NCI-H1436 (cell line): ENCODE results near the gene CRB3.
"Not testable (repeated sequence)": the region's sequence is repeated elsewhere in the genome, so short reads cannot be mapped to it uniquely, and the experiment has no call there.

Experiments
- DNase-seq: peaks from one replicate; lab custom pipeline; 2025; lab: John Stamatoyannopoulos, UW

The CRB3 gene

DNA sequence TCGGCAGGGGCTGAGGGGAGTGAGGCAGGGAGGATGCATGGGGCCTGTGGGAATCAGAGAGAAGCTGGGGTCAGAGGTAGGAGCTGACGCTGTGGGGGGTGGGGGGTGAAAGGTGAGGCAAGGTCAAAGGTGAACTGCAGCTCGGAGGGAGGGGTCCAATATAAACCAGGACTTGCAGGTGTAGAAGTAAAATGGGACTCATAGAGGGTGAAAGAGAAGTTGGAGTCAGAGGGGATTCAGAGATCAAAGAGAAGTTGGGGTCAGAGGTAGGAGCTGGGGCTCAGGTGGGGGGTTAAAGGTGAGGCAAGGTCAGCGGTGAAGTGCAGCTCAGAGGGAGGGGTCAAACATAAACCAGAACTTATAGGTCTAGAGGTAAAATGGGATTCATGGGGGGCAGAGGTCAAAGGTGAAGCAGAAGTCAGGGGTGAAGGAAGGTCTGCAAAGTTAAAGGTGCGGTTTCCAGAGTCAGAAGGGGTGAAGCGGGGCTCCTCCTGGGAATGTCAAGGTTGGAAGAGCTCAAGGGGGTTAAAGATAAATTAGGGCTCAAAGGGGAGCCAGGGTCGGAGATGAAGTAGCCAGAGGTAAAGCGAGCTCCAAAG, 30.5 kb downstream of the CRB3 start:
- DNase-seq: no peak

DNA sequence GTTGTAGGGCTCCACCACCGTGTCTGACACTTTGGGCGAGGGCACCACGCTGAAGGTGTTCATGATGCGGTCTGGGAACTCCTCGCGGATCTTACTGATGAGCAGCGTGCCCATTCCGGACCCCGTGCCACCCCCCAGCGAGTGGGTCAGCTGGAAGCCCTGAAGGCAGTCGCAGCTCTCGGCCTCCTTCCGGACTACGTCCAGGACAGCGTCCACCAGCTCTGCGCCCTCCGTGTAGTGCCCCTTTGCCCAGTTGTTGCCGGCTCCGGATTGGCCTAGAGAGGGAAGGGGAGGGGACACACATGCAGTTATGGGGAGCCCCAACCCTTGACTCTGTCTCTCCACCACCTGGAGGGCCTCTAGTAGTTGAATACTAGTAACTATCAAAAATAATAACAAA, 31.9 kb downstream of the CRB3 start:
- no peak for DNase-seq

DNA sequence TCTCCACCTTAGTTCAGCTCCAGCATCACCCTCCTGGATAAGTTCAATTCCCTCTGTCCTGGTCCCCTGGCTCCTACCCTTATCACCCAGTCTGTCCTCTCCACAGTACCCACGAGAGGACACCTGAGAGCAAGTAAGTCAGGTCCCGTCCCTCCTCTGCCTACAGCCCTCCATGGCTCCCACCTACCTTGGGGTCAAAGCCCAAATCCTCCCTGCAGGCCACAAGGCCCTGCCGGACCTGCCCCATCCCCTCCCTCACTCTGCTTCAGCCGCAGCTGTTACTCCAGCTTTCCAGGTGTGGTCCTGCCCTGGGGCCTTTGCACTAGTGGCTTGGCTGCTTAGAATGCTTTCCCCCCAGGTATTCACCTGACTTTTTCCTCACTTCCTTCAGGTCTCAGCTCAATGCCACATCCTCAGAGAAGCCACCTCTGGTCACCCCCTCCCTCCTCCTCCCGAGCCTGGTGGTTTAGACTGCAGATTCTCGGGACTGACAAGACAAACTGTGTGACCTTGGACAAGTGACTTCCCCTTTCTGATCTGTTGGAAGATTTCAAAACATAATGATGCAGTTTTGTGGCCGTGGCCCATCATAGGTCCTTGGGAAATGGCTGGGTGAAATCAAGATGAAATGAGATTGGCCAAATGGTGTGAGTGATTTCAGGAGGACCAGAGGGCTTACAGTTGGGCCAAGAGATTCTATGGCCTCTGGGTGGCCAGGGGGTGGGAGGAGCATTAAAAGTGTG, 34.4 kb downstream of the CRB3 start:
- DNase-seq: no peak

DNA sequence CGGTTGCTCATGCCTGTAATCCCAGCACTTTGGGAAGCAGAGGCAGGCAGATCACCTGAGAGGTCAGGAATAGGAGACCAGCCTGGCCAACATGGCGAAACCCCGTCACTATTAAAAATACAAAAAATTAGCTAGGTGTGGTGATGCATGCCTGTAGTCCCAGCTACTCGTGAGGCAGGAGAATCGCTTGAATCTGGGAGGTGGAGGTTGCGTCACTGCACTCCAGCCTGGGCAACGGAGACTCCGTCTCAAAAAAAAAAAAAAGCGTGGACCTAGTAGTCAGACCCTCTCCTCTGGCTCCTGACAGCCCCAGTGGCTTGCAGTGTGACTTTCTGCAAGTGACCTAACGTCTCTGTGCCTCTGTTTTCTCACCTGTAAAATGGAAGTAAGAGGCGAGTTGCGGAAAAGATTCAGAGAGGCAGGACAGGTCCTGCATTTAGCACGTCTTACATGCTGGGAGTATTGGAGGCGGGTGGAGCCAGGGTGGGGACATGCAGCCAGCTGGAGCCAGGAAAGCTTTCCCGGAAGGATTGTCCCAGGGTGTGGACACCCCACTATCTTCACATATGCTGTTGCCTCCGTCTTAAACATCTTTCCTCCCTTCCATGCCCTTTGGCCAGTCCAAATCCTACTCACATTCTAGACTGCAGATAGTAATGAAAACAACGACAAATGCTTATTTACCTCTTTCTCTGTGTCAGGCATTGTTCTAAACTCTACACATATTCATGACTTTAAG, 35.1 kb downstream of the CRB3 start:
- DNase-seq: no peak

DNA sequence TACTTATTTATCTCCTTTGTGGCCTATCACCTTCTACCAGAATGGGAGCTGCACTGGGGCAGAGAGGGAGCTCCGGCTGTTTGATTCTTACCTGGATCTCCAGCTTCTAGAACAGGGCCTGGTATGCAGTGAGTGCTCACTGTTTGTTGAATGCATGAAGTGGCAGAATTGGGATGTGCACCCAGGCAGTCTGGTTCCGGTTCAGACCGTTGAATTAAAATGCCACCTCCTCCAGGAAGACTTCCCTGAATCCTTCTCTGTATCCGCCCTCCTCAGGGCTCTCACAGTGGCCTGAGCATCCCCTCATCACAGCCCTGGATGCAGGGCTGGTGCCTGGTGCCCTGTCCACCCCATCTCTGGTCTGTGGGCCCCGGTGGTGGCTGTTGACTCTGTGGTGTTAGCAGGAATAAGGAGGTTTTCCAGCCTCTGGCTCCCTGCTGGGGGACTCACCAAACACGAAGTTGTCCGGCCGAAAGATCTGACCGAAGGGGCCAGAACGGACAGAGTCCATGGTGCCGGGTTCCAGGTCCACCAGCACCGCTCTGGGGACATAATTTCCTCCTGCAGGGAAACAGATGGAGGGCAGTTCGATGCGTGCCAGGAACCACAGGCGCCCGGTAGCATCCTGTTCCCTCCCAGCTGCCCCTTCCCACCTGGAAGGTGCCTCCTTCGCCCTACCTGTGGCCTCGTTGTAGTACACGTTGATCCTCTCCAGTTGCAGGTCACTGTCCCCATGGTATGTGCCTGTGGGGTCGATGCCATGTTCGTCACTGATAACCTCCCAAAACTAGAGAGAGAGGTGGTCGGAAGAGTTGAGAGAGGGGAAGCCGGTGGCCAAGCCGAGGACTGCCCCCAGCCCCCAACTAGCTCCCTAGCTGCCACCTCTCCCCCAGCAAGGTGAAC, 37.0 kb downstream of the CRB3 start:
- DNase-seq: no peak

DNA sequence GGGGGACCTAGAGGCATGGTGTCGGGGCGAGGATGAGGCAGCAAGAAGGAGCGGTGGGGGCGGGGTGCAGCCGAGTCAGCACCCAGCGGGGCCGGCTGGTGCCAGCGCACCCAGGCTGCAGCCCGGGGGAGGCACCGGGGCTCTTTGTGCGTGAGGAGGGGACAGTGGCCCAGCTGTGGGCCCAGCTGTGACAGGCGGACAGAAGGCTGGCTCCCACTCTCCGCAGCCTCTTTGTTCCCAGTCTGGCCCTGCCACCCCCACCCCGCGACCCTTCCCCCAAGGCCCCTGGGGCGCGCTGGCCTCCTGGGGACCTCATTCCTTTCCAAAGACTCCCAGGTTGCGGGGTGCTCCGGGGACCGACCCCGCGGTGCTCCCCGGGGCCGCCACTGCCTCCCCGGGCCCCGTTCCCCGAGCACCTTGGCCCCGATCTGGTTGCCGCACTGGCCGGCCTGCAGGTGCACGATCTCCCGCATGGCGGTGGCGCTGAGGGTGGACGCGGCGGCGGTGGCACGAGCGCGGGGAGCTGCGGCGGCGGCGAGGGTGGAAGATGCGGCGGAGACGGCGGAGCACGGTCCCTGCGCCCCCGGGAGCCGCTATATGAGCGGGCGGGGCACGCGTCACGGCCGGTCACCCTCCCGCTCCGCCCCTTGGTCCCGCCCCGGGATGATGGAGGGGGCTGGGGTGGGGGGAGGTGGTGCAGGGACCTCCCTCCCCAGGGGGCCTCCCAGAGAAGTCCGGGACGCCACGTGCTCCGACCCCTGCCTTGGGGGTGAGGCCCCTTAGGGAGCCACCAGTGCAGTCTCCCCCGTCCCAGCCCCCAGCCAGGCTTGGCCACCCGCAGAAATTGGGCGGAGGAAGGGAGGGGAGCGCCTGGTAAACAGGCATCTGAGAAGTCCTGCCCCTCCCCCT, 37.9 kb downstream of the CRB3 start, which contains the start of gene TUBB4A:
Gene TUBB4A, minus strand, starts transcription at position 570 of the 909 bp plus-strand sequence. Its CDS starts 97 bp downstream, at position 473.
- no peak for DNase-seq

DNA sequence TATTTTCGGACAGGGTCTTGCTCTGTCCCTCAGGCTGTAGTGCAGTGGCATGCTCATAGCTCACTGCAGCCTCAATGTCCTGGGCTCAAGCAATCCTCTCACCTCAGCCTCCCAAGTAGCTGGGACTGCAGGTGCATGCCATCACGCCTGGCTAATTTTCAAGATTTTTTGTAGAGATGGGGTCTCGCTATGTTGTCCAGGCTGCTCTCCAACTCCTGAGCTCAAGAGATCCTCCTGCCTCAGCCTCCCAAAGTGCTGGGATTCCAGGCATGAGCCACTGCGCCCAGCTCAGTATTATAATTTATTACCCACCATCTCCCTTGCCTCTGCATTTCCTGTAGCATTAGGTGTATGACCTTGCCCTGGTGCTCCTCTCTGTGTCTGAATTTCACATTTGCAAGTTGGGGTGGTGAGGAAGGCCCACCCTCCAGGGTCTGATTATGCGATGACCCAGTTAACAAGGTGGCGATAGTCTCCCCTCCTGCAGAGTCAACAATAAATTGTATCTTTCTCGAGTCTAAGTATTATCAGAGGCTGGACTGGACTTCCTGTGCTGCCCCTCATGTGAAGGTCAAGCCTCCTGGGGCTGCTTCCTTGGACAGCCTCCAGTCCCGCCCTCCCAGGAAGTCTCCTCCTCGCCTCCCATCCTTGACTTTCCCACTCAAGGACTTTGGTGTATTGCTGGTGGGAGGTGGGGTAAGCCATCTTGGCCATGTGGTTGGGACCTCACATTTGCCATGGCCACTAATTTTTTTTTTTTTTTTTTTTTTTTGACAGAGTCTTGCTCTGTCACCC, 39.5 kb downstream of the CRB3 start:
- DNase-seq: no peak

DNA sequence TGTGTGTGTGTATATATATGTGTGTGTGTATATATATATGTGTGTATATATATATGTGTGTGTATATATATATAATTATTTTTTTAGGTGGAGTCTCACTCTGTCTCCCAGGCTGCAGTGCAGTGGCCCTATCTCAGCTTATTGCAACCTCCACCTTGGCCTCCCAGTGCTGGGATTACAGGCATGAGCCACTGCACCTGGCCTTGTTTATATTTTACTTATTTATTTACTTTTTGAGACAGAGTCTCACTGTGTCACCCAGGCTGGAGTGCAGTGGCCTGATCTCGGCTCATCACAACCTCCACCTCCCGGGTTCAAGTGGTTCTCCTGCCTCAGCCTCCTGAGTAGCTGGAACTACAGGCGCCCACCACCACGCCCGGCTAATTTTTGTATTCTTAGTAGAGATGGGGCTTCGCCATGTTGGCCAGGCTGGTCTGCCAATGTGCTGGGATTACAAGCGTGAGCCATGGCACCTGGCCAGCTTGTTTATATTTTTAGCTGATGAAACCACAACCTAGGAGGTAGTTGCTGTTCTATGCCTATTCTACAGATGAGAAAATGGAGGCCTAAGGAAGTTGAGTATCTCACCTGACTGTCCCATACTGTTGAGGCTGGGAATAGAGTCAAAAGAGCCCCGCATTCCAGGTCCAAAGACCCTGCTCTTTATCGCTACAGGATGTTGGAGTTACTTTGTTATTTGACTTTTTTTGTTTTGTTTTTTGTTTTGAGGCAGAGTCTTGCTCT, 44.1 kb downstream of the CRB3 start:
- not testable (repeated sequence) for DNase-seq

DNA sequence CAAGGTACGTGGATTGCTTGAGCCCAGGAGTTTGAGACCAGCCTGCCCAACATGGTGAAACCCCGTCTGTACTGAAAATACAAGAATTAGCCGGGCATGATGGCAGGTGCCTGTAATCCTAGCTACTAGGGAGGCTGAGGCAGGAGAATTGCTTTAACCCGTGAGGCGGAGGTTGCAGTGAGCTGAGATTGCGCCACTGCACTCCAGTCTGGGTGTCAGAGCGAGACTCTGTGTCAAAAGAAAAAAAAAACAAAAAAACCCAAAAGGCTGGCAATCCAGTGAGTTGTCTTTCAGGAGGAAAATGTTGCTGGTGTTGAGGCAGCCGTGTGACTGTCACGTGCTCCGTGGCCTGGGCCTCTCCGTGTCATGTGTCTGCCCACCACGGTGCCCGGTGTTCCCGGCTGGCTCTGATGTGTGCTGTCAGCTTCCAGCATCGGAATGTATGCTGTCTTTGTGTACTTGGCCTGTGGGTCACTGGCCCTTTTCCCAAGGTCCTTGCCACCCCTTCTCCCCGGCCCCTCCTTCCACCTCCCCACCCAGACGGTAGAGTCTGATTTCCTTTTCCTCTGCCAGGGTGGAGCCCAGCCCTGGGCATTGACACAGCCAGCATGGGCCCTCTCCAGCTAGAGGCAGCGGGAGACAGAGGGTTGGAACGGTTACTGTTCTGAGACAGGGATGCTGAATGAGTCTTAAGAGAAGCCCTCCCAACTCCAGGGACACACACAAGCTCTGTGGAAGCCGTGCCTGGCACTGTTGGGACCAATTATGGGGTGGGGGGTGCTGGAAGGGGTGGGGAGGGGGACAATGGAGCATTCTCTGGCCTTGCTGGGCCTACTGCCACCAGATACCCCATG, 45.3 kb downstream of the CRB3 start:
- no peak for DNase-seq

DNA sequence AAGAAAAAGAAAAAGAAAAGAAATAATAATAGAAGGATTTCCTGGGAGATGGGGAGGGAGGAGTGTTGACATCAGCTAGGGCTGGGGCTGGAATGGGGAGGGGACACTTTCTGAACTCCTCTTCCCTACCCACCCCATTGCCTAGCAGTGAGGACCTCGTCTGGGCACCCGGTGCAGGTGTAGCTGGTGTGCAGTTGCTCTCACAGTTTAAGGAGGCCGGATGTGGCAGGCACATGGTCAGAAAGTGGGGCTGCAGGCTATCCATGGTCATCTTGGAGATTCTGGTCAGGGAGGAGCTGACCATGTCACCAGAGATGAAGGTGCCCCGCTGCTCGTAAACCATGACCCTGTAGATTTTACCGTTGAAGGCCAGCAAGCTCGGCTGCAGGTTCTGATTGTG, 46.5 kb downstream of the CRB3 start:
- DNase-seq: no peak

DNA sequence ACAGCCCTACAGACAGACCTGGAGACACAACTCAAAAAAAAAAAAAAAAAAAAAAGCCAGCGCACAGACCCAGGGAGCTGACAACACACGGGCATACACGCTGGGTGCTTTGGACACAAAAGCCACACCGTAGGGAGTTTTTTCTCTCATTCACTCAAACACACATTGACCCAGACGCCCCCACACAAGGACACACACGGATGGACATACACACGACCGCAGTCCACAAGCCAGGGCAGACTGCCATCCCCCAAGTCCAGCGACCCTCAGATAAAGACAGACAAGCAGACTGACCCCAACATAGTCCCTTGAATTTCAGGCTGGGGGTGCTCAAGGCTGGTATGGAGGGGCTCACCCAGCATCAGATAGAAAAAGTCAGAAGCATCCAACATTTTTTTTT, 50.0 kb downstream of the CRB3 start:
- no peak for DNase-seq

DNA sequence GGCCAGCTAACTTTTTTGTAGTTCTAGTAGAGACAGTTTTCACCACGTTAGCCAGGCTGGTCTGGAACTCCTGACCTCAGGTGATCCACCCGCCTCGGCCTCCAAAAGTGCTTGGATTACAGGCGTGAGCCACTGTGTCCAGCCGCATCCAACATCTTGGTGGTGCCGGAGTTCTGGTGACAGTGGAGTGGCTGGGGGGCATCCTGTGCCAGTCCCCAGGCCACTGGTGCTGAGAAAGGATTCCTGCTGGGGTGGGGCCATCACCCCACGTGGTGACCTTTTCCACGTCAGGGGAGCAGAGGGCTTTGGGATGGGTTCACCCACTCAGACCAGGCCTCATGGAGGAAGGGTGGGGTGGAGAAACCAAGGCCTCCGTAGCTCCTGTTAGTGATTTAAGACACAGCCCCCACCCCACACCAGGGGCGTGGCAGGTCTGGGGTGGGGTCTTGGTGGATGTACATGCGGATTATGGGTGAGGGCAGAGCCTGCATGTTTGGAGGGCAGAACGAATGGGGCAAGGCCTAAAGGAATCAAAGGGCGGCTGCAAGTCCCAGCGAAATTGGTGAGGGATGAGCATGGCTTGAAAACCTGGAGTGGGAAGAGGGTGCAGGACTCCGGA, 51.0 kb downstream of the CRB3 start:
- no peak for DNase-seq

DNA sequence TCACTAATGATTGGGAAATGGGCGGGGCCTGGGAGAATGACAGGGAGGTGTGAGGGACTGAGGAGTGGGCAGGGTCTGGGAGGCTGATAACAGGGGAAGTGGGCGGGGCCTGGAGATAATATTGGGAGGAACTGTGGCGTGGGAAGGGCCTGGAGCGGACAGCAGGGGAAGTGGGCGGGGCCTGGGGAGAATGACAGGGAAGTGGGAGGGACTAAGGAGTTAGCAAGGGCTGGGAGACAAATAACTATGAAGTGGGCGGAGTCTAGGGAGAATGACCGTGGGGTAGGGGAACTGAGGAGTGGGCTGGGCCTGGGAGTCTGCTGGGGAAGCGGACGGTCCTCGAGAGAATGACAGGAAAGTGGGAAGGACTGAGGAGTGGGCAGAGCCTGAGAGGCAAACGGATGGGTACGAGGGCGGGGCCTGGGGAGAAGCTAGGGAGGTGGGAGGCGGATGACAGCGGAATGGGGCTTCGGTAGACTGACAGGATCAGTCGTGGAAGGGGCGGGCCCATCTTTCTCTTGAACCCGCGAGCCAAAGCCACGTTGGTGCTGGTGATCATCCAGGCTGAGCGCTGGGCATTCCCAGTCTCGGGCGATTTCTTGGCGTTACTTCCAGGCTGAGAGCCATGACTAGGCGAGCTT, 52.1 kb downstream of the CRB3 start:
- peak; percentile 42 for DNase-seq
